HepG2 (cell line): ENCODE measurements around the gene SH3D19. TPM values are rescaled to one million over a fixed set of nuclear protein-coding genes. Genes with fewer than 3 reads are reported as not detected.
A peak's percentile ranks its signal among the peaks of the same experiment; 100 is the strongest.

ENCODE experiments used
- ATAC-seq: fragments of 200-7000 bp; cut with Tn5 transposase; 3 replicates; pipeline ENCODE4 v1.9.1; 2020; ENCODE audit warnings: mild to moderate bottlenecking, moderate library complexity
- BruUV-seq: library from RNA; stranded (reverse); fragments of 400-500 nt; replicated peaks from 2 replicates; lab custom pipeline; 2021; lab: Mats Ljungman, UMichigan
- CTCF ChIA-PET: fragments of 300-600 bp; formaldehyde crosslinking; extraction: SDS; loops from one replicate; lab custom pipeline; 2021; ENCODE audit warnings: low total read pairs, inconsistent platforms, low intra/inter-chr PET ratio; lab: Yijun Ruan, JAX
- POLR2A ChIA-PET: fragments of 350-600 bp; sonication (Branson Sonifier 250); formaldehyde crosslinking; loops from one replicate; lab custom pipeline; 2020; ENCODE audit warnings: antibody characterized with exemption, inconsistent platforms; lab: Yijun Ruan, JAX
- DNase-seq: peaks from one replicate; pipeline ENCODE4 v3.0.0-alpha.2; 2015; ENCODE audit warnings: low spot score
- FAIRE-seq: peaks from 3 replicates; lab custom pipeline; 2011; peaks lifted over from hg19 to GRCh38; lab: Jason Lieb, UNC
- H2AFZ ChIP-seq: one replicate; pipeline ENCODE4 v1.6.1; 2011; ENCODE audit warnings: low read length, inconsistent platforms
- H3K27ac ChIP-seq: fragments of 300-600 bp; 3 replicates; pipeline ENCODE4 v1.8.0; 2011; ENCODE audit warnings: mixed run types, mild to moderate bottlenecking, mixed read lengths, low read length, inconsistent platforms; ENCODE audit not compliant: insufficient read depth; ENCODE audit errors: extremely low read length
- H3K27me3 ChIP-seq, 2 experiments: fragments of 200-600 bp in 1 of 2; 2 replicates in 1 of 2; 3 replicates in 1 of 2; pipeline versions ENCODE4 v1.6.0 to v1.8.0; 2011; ENCODE audit warnings: low read length in 2 of 2, mild to moderate bottlenecking in 2 of 2, moderate library complexity in 2 of 2, inconsistent platforms in 1 of 2; ENCODE audit not compliant: insufficient read depth in 2 of 2, control insufficient read depth in 1 of 2
- H3K36me3 ChIP-seq, 2 experiments: fragments of 200-600 bp in 1 of 2; replicated peaks in 1 of 2; 2 replicates in 1 of 2; 3 replicates in 1 of 2; pipeline versions ENCODE4 v1.5.1 to v1.8.0; 2011; ENCODE audit warnings: low read length in 2 of 2, inconsistent platforms in 1 of 2; ENCODE audit not compliant: insufficient read depth in 2 of 2, control insufficient read depth in 1 of 2
- H3K4me1 ChIP-seq: 2 replicates; pipeline ENCODE4 v1.5.1; 2012; ENCODE audit warnings: low read length, inconsistent platforms; ENCODE audit not compliant: insufficient read depth
- H3K4me2 ChIP-seq: 2 replicates; pipeline ENCODE4 v1.6.0; 2011; ENCODE audit warnings: low read depth, low read length, inconsistent platforms
- H3K4me3 ChIP-seq, 3 experiments: fragments of 200-600 bp in 1 of 3; sonication (generic), shearing (Covaris generic) in 1 of 3; replicated peaks in 1 of 3; 2 replicates each; pipeline ENCODE4 v1.5.1; 2011 to 2016; ENCODE audit warnings: low read length in 3 of 3, inconsistent platforms in 2 of 3, low read depth in 2 of 3, mild to moderate bottlenecking in 2 of 3, control low read depth in 1 of 3, mixed read lengths in 1 of 3; ENCODE audit not compliant: insufficient read depth in 1 of 3
- H3K79me2 ChIP-seq: one replicate; pipeline ENCODE4 v1.6.1; 2011; ENCODE audit warnings: low read length, inconsistent platforms; ENCODE audit not compliant: insufficient read depth
- H3K9ac ChIP-seq: 2 replicates; pipeline ENCODE4 v1.6.0; 2011; ENCODE audit warnings: mild to moderate bottlenecking, low read depth, low read length, inconsistent platforms; ENCODE audit not compliant: insufficient read depth
- H3K9me3 ChIP-seq: 2 replicates; pipeline ENCODE4 v1.5.1; 2012; ENCODE audit warnings: mild to moderate bottlenecking, low read length
- H4K20me1 ChIP-seq: 2 replicates; pipeline ENCODE4 v1.6.0; 2011; ENCODE audit warnings: inconsistent platforms, mild to moderate bottlenecking, low read length, moderate library complexity; ENCODE audit not compliant: insufficient read depth
- ARID5B ChIP-seq: IDR thresholded peaks from 2 replicates; pipeline ENCODE4 v1.4.0; 2020; ENCODE audit warnings: mild to moderate bottlenecking, missing genetic modification reagents
- CEBPB ChIP-seq: IDR thresholded peaks from 2 replicates; pipeline ENCODE4 v1.6.1; 2011; ENCODE audit warnings: low read depth, low read length, improper control_type of control experiment, borderline replicate concordance
- CEBPG ChIP-seq: IDR thresholded peaks from 2 replicates; pipeline ENCODE4 v1.6.1; 2016
- HNF4A ChIP-seq: sonication (generic); formaldehyde crosslinking; IDR thresholded peaks from 2 replicates; pipeline ENCODE4 v1.4.0; 2020; ENCODE audit warnings: missing genetic modification reagents
- HNRNPLL ChIP-seq: fragments of 200-400 bp; formaldehyde crosslinking; IDR thresholded peaks from 2 replicates; pipeline ENCODE4 v1.6.1; 2017; ENCODE audit warnings: mild to moderate bottlenecking, low read depth, low read length; ENCODE audit not compliant: poor library complexity, severe bottlenecking
- KAT7 ChIP-seq: IDR thresholded peaks from 2 replicates; pipeline ENCODE4 v1.6.1; 2018; ENCODE audit warnings: borderline replicate concordance, missing compliant biosample characterization
- KLF6 ChIP-seq: IDR thresholded peaks from 2 replicates; pipeline ENCODE4 v1.8.0; 2016; ENCODE audit warnings: missing biosample characterization, missing genetic modification reagents
- MAFK ChIP-seq, 2 experiments: IDR thresholded peaks in 1 of 2; conservative IDR thresholded peaks in 1 of 2; 2 replicates each; pipeline ENCODE4 v1.6.1; 2011; ENCODE audit warnings: improper control_type of control experiment in 2 of 2, low read length in 2 of 2
- SALL1 ChIP-seq: sonication (generic); formaldehyde crosslinking; IDR thresholded peaks from 2 replicates; pipeline ENCODE4 v1.8.0; 2022; ENCODE audit warnings: mild to moderate bottlenecking, missing genetic modification reagents
- TEAD3 ChIP-seq: optimal IDR thresholded peaks from 2 replicates; pipeline ENCODE3; 2016; ENCODE audit warnings: borderline replicate concordance
- ZEB1 ChIP-seq: IDR thresholded peaks from 2 replicates; pipeline ENCODE4 v1.6.1; 2012; ENCODE audit warnings: mild to moderate bottlenecking, low read depth, inconsistent platforms; ENCODE audit not compliant: insufficient replicate concordance
- ZFP1 ChIP-seq: IDR thresholded peaks from 2 replicates; pipeline ENCODE4 v1.6.1; 2016
- ZNF121 ChIP-seq: sonication (generic); formaldehyde crosslinking; IDR thresholded peaks from 2 replicates; pipeline ENCODE4 v1.5.0; 2020; ENCODE audit warnings: mild to moderate bottlenecking, missing genetic modification reagents
- ZNF460 ChIP-seq: sonication (generic); formaldehyde crosslinking; IDR thresholded peaks from 2 replicates; pipeline ENCODE4 v1.5.1; 2020; ENCODE audit warnings: missing genetic modification reagents, mild to moderate bottlenecking, borderline replicate concordance
- ZNF543 ChIP-seq: sonication (generic); formaldehyde crosslinking; IDR thresholded peaks from 2 replicates; pipeline ENCODE4 v1.4.0; 2020; ENCODE audit warnings: mild to moderate bottlenecking, missing genetic modification reagents
- ZNF7 ChIP-seq: IDR thresholded peaks from 2 replicates; pipeline ENCODE4 v1.6.1; 2016; ENCODE audit warnings: missing biosample characterization, missing genetic modification reagents
- WGBS: methylation state at CpG from one replicate; pipeline ENCODE4 v1.1.6; 2017; ENCODE audit warnings: low lambda C conversion rate; 5-methylcytosine and 5-hydroxymethylcytosine counted together
- in situ Hi-C: cut with HindIII; loops from 2 replicates; pipeline ENCODE4 v1.10.0; 2017; ENCODE audit warnings: low pct_unique_long_range_greater_than_20kb; ENCODE audit not compliant: extremely low pct_ligation_motif_present
- intact Hi-C: fragments of 100-400 bp; cut with micrococcal nuclease; formaldehyde crosslinking; loops from one replicate; pipeline ENCODE4 v1.10.0; 2022; ENCODE audit not compliant: unreplicated experiment
- polyA plus RNA-seq, 8 experiments: library from polyadenylated mRNA; depleted of rRNA in 3 of 8; stranded (reverse) in 7 of 8; unstranded in 1 of 8; fragments of >200 nt; fragmentation: Illumina TruSeq in 4 of 8; extraction: Trizol in 4 of 8; gene quantifications; 2 replicates each; pipeline versions ENCODE4 v1.2.1 to v1.2.3, GENCODE V29; 2011 to 2016; ENCODE audit warnings: low read depth in 4 of 8, missing spikeins in 1 of 8, mixed read lengths in 1 of 8; ENCODE audit not compliant: insufficient read depth in 1 of 8
- total RNA-seq, 5 experiments: library from RNA; depleted of rRNA; stranded (reverse); fragments of >200 nt; fragmentation: Illumina TruSeq; extraction: Trizol; gene quantifications; 2 replicates each; pipeline ENCODE4 v1.2.3, GENCODE V29; 2016; ENCODE audit warnings: low read depth in 1 of 5

The SH3D19 gene
- total and polyA plus RNA-seq, 2 of the 13 experiments (the other 11 are each of a cell fraction or from before 2014, with no cell fraction given), result 31.2 to 38.0 TPM

- WGBS, result 62% methylated on average over 2 of the region's 2 CpGs
- ChIA-PET CTCF (no interaction called here), POLR2A (no interaction called here)
- FAIRE-seq (no peak), DNase-seq (no peak), ATAC-seq (no peak)
- no peak overlapping the region for H3K4me2 ChIP-seq
- H2AFZ ChIP-seq, result no peak overlapping the region
- no peaks in the 10 kb centered on the region for H3K36me3 ChIP-seq
- H3K4me1 ChIP-seq, result peaks cover 31% of the 10 kb centered on the region
- H3K9me3 ChIP-seq, result no peaks in the 10 kb centered on the region
- intact Hi-C loops, result no loop called here
- H3K79me2 ChIP-seq, result no peaks in the 10 kb centered on the region
- no TSS peak for BruUV-seq
- no peak for TF ChIP-seq KLF6 (CRISPR knock-in tag)
- TF ChIP-seq CEBPG (CRISPR knock-in tag), result peak; percentile 63
- TF ChIP-seq CEBPB, result peak; percentile 72
- TF ChIP-seq ZFP1 (CRISPR knock-in tag), result peak; percentile 94; the same call in 1 of the 2 replicates
- TF ChIP-seq ZNF460 (CRISPR knock-in tag), result peak; percentile 27; the same call in 1 of the 2 replicates
- 0 out of 2 replicates have a peak, but pooled peaks have one; percentile 30 for TF ChIP-seq ZNF121 (CRISPR knock-in tag)
- no peaks in the 10 kb centered on the region for H3K27me3 ChIP-seq
- no peak overlapping the region for H3K27ac ChIP-seq
- no peak overlapping the region for H3K9ac ChIP-seq
- H3K4me3 ChIP-seq, result no peak overlapping the region
- in situ Hi-C loops, result no loop called here
- H4K20me1 ChIP-seq, result no peaks in the 10 kb centered on the region
These were observed 19.5 kb upstream of the SH3D19 start for GRCh38 chr4:151344948-151345347.

GRCh38 chr4:151340751-151341385 lies 15.5 kb upstream of the SH3D19 start:
- ChIA-PET POLR2A (interaction anchor here (8.0 kb wide), 1 partner anchor 16 kb away, joined by 49 read pairs; the partner anchor contains the start of gene SH3D19), CTCF (no interaction called here)
- 18% methylated on average over 5 of the region's 5 CpGs for WGBS
- Histone ChIP-seq H3K4me1 (peaks cover 48% of the 10 kb centered on the region), H3K27ac (no peak overlapping the region), H3K9me3 (no peaks in the 10 kb centered on the region), H3K36me3 (no peaks in the 10 kb centered on the region), H3K4me3 (no peak overlapping the region; a peak in 1 of 6 replicates), H2AFZ (no peak overlapping the region), H3K79me2 (no peaks in the 10 kb centered on the region), H3K4me2 (peak overlapping the region; percentile 54), H4K20me1 (no peaks in the 10 kb centered on the region), H3K9ac (no peak overlapping the region), H3K27me3 (no peaks in the 10 kb centered on the region)
- BruUV-seq, result no TSS peak
- no peak for FAIRE-seq
- ATAC-seq, result peak; percentile 81
- in situ Hi-C loops, result no loop called here
- intact Hi-C loops, result no loop called here
- DNase-seq, result no peak
- TF ChIP-seq ZNF7, result peak; percentile 86
- TF ChIP-seq TEAD3 (CRISPR knock-in tag), result peak; percentile 53
- TF ChIP-seq SALL1 (CRISPR knock-in tag), result peak; percentile 30; the same call in 1 of the 2 replicates
- peak; percentile 67 for TF ChIP-seq ZEB1
- peak; percentile 57; the same call in 1 of the 2 replicates for TF ChIP-seq ZNF460 (CRISPR knock-in tag)
- no peak for TF ChIP-seq KAT7 (CRISPR knock-in tag)
- TF ChIP-seq ZNF543, result peak; percentile 81
- peak; percentile 46; the same call in 1 of the 2 replicates for TF ChIP-seq HNF4A (CRISPR knock-in tag)
- TF ChIP-seq MAFK (conservative IDR thresholded peaks at IDR 0.05 in 1 of 2, IDR thresholded peaks at IDR 0.05 in 1 of 2; ENCODE audit: low read length in 2 of 2), result 0 out of 4 replicates have a peak, but pooled peaks of 1 of the 2 experiments have one; percentile 4
- TF ChIP-seq HNRNPLL, result no peak
- TF ChIP-seq ARID5B (CRISPR knock-in tag), result 0 out of 2 replicates have a peak, but pooled peaks have one; percentile 21
